Activated T-cell treated with anti-CD3 and anti-CD28 coated beads for 24 hours (primary cell): Measurements from ENCODE around the gene PRKAR1B.

Experiments
- DNase-seq: peaks from one replicate; pipeline ENCODE4 v3.0.0-alpha.2; 2020; ENCODE audit warnings: low read depth

Gene PRKAR1B

DNA sequence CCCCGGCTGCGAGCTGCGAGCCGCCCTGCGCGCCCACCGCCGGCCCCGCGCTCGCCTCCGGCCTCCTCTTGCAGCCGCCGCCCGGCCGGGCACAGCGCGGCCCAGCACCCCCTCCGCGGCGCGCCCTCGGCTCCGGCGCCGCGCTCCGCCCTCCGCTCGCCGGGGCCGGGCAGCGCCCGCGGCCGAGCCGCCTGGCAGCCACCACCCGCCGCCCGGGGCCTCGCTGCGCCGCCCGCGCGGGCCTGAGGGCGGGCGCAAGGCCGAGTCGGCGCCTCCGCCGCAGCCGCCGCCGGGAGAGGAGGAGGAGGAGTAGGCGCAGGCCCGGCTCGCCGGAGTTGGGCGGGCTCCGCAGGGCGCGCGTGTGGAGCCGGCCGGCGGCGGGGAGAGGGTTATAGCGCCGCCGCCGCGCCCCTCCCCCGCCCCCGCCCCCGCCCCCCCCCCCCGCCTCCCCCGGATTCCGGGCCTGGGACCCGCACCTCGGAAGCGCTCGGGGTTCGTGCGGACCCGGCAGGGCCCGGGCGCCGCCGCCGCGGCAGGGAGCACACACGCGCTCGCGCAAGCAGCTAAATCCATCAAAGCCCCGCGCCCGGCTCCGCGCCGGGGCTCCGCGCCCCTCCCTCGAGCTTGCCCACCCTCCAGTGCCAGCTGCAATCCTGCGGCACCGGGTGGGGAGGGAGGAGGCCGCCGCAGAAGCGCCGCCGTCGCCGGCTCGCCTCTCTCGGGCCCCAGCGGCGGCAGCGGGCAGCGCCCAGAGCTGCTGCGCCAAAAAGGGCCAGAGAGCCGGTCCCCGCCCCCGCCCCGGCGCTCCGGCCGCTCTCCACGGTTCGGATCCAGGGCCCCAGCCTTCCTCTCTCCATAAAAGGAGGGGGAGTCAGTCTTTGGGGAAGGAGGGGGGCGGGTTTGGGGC is 207.3 kb downstream of the PRKAR1B start, which contains the start of gene PDGFA:
Gene PDGFA, minus strand, starts transcription at position 363 of the 907 bp plus-strand sequence. CDS start 845 bp downstream, outside the sequence.
- no peak for DNase-seq

DNA sequence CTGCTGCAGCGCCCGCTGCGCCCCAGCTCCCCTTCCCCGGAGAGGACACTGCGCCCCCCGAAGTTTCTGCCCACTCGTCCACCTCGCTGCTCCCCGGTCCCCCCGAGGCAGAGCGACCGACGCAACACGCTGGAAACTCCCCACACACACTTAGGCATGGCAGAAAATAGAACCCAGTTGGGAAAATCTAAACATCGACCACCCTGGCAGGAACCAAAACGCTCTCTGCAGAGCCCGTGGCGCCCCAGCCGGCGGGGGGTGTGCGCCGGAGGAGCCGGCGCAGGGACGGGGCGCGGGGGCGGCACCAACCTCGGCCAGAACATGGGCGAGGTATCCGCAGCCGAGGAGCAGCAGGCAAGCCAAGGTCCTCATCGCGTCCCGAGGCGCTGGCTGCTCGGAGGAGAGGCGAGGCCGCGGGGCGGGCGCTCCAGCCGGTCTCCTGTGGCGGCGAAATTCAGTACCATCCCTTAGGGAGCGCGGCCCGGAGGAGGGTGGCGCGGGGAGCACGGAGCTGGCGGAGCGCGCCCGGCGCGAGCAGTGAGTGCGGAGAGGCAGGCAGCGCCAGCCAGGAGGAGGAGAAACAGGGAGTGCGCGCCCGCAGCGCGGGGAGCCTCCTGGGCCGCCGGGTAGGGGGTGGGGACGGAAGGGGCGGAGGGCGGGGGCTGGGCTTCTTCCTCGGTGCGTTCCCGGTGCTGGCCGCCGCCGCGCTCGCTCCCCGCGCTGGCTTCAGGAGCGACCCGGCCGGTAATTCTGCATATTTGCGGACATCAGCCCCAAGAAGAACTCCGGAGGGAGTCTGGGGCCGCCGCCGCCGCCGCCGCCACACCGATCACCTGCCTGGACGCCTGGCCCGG is 208.2 kb downstream of the PRKAR1B start:
- peak; percentile 33 for DNase-seq

DNA sequence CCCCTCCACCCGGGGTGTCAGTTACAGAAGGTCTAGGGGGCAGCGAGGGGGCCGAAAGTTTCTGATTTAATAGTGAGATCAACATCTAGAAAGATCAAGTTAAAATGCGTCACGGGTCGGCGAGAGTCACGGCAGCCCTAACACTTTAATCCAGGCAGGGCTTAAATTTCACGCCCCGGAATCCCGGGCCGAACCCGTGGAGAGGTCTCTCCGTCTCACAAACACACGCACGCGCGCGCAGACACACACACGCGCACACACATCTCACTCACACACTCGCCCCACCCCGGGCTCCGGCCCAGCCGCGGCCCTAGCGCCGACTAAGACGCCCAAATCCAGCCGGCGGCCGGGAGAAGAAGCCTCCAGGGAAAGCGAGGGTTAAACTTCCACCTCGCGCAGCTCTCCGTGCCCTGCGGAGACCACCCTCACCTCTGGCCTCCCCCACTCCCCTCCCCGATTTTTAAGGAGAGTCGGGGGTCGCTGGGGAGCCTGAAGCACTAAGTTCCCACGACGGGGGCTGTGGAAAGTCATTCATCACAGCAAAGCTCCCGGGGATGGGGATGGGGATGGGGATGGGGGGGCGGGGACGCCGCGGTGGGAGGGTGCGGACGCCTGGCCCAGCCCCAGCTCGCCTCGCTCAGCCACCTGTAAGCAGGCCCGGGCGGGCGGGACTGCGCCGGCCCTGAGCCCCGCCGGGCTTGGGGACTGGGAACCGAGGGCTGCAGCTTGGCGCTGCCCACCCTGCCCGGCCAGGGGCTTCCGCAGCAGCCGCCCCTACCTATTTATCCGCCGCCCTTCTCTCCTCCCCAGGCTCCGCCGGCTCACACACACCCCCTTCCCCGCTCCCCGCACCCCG is 209.1 kb downstream of the PRKAR1B start:
- DNase-seq, result no peak

DNA sequence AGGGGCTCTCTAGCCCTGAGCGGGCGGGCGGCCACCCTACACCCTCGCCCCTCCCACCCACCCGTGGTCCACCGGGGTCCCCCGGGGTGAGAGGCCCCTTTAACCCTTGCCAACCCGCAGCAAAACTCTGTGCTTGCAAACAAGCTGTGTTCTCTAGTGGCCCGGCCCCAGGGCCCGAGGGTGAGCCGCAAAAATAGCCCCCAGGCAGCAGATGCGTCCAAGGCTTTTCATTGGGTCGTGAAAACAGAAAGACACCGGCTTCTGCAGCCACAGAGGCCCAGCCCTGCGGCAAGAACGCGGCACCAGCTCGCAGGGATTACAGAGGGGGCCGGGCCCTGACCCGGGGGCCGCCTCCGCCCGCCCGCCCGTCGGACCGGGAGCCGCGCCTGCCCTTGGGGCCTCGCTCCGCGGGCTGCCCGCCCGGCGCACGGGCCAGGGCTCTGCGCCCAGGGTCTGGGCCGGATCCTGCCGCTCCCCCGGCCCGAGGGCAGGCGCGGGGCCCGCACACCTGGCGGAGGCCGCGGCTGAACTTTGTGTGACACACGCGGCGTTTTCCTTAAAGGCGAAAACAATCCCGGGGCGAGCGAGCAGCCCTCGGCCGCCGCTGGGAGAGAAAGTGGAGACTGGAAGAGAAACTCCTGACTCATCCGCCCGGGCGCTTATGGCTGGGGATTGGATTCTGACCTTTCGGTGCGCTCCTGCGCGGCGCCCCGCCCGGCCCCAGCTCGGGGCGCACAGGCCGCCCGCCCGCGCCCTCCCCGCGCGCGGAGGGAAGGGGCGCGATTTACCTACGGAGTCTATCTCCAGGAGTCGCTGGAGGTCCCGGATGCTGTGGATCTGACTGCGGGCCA is 210.2 kb downstream of the PRKAR1B start:
- DNase-seq, result no peak

DNA sequence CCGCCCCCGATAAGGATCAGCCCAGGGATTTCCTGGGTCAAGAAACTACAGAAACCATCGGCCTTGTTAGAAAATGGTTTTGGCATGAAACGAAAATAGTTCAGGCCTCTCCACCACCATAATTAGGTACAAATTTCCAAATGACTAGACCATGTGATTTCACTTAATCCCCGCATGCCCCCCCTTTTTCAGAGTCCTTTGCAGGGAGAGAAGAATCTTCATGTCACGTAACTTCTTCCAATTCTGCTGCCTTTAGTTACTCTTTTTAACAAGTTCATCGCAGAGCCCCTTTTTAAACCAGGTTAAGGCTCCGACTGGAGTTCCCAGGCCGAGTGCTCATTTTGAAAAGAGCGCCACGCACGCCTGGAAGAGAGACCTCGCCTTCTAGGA is 210.9 kb downstream of the PRKAR1B start:
- no peak for DNase-seq

DNA sequence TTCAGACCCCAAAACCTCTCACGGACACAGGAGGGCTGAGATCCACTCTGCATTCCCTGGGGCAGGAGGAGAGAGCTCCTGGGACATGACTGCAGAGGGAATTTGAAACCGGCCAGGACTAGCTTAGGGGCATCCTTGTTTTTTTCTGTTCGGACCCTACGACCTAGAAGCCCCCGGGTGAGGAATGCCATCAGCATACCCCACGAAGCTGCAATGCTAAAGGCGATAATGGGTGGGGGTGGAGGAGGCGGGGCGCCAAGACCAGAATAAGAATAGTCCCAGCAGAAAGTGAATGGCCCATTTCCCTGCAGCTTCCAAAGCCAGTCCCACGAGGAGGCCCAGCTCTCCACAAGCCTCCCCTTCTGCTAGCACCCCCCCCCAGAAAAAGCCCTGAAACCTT is 211.5 kb downstream of the PRKAR1B start:
- no peak for DNase-seq

DNA sequence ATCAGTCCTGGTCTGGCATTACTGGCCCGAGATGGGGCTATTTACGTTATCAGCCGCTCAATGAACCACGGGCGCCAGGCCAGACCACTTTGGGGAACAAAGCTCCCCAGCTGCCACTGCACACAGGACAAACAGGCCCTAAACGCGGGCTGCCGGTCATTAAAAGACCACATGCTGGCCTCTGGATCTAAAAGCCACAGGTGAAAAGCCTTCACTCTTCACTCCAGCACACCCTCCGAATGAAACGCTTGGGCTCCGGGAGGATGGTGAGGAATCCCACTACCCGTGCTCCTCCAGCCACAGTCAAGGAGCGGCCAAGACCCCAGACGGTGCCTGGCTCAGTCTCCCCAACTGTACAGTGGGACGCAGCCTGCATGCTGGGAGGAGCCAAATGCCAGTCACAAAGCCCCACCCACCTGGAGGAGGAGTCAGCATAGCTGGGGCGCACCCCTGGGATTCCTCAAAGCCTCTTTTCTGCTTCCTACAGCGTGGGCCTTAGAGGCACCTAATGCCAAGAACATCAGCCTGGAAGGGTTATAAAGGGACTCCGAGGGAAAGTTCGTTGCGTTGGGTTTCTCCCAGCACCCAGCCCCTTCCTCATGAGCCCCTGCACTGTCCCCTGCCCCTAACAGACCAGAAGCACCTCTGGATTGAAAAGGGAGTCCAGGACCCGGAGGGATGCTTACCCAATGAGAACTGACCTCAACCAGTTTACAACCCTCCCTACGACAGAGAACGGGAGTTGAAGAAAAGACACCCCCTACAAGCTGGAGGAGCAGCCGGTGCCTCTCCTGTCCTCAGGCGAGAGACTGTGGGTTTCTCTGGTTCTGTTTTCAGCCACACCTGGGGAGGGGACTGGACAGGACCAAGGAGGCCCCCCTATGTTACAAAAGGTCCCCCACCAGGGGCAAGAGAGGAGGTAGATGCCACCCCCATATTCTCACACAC is 212.2 kb downstream of the PRKAR1B start:
- no peak for DNase-seq

DNA sequence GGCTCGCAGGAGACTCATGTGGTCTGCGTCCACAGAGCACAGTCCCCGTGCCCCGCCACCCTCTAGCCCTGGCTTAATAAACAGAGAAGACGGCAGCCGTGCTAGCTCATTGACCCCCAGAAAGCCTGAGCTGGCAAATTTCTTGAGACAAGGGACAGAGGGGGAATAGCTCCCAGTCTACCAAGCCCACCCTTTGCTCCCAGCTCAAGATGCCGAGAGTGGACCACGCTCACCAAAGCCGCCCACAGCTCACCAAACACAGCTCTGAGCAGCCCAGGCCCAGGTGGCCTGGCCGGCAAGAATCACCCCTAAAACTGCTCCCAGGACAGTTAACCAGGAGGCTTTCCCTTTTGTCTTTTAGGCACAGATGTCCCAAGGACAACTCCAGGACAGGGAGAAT is 212.8 kb downstream of the PRKAR1B start:
- DNase-seq, result no peak

DNA sequence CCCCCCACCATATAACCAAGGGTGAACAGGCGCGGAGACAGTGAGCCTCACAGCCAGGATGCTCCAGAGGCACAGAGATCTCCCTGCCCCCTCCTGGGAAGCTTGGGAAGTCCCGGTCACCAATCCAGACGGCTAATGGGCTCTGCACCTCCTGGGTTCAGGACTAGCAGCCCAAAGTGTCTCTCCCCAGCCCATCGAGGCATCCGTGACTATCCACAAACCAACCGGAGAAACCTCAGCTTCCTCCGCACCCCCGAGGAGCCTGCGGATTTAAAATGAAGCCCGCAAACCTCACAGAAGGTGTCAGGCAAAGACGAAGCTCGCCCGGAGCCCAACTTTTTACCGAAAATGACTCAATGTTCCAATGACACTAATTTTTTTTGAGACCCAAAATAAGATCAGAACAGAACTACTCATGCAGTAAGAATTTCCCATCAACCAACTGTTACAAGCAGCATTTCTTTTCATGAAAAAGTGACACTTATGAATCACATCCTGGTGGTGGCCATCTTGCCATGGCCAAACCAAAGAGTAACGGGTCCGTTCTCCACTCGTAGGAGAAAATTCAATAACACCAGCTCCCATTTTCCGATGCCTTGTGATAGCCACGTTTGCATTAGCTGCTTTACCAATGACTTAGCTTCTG is 213.4 kb downstream of the PRKAR1B start:
- DNase-seq, result no peak

DNA sequence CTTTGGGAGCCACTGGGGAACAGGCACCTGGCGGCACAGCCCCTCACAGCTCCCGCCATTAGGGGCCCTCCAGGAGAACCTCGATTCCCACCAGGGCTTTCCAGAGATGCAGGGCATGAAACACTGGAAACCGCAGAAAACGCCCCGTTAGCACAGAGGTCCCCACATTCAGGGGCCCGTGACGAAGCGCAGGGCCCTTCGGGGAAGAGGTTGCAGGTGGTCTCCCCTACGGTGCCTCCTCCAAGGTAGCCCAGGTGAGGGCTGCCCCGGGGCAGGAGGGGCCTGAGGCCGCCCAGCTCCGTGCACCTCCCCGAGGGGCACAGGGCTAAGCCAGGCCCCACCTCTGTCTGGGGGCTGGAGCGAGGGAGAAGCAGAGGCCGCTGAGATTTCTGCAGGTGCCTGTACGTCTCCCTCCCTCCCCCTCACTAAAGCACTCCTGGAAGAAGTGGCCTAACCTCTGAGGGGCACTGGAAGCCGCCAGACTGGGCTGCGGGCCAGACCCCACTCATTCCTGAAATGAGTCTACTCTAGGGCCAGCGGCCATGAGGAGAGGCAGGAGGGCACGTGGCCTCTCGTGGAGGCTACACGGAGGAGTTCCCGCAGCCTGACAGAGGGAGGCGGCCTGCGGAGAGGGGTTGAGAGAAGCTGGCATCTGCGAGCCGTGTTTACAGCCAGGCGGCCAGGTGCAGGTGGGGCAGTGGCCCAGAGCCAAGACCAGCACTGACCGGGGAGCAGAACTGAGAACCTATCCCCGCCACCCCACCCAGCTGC is 214.4 kb downstream of the PRKAR1B start:
- no peak for DNase-seq

DNA sequence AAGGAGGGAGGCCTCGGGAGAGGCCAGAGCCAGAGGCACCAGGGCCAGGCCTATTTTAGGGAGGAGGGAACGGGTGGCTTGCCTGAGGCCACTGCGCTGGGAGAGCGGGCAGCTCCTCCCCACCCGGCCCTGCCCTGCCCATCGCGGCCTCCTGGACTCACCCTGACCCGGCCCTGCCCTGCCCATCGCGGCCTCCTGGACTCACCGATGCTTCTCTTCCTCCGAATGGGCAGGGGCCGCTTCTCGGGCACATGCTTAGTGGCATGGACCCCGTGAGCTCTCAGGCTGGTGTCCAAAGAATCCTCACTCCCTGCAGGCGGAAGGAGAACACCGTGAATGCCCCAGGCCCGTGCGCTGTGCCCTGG is 215.0 kb downstream of the PRKAR1B start:
- no peak for DNase-seq

DNA sequence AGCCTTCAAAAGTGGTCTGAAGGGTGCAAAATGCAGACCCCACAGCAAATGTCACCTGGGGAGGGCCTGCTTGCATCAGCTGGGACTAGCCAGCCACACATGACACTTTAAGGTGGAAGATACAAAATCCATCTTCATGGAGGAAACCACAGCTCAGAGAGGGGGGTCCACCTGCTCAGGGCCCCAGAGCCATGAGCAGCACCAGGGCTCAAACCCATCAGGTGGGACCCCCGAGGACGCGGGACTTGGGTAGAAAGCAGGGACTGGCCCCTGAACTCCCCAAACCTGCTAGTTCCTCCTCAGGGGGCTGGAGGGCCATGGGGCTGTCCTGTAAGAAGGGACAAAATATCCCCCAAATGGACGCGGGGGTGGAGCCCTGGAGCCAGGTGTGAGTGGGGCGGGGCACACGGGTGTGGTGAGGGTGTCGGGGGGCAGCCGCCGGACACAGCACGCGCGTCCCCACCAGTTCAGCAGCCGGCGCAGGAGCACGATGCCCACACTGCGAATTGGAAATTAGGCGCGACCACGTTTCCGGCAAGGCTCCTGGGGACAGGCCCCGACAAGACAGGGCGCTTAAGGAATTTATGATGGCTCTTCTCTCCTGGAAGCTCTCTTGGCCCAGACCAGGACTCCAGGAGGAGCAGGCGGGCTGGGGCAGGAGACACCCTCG is 215.5 kb downstream of the PRKAR1B start:
- DNase-seq, result no peak

DNA sequence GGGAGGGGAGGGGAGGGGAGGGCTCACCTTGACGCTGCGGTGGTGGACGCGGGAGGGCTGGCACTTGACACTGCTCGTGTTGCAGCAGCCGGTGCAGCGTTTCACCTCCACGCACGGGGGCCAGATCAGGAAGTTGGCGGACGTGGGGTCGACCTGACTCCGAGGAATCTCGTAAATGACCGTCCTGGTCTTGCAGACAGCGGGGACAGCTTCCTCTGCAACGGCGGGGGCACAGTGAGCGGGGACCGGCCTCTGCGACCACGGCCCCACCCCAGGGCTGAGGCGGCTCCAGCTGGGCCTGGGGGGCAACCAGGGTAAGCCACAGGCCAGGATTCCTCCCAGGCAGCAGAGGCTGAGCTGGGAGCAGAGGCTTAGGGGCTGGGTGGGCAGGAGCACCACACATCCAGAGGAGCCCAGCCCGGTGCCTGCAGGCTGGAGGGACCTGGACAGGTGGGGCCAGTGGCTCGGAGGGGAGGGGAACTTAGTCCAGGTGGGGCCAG is 216.2 kb downstream of the PRKAR1B start:
- DNase-seq, result no peak

DNA sequence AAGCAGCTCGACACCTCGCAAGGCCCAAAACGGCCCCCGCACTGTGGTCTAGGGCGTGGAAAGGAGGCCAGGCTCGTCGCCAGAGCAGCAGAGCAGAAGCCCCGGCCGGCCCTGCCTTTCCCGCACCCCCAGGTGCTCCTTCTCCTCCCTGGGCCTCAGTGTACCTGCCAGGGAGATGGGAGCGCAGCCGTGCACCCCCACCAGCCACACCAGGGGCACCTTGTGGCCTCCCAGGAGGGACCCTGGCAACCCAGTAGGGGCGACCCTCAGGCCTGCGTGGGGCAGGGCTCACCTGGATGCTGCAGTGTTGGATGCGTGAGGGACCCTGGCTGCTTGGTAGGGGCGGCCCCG is 217.0 kb downstream of the PRKAR1B start:
- no peak for DNase-seq

DNA sequence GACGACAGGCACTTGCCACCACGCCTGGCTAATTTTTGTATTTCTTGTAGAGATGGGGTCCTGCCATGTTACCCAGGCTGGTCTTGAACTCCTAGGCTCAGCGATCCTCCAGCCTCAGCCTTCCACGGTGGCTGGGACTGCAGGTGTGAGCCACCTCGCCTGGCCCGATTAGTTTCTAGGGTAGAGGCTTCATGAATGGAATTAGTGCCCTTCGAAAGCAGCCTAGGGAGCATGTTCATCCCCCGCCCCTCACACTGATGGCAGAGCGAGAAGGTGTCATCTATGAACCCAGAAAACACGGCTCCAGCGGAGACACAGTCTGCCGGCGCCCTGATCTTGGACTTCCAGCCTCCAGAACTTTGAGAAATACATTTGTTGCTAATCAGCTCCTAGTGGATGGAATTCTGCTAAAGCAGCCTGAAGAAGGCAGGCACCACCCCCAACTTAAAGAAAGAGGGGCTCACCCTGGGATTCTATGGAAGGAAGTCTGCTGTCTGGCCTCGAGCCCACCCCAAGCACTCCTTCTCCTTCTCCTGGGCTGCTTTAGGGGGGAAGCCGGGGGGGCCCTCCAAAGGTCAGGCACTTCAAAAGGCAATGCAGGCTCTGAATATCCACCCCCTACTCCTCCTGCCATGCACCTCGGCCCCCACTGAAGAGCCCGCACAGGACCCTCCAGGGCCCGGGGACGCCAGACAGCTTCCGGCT is 217.5 kb downstream of the PRKAR1B start:
- no peak for DNase-seq

DNA sequence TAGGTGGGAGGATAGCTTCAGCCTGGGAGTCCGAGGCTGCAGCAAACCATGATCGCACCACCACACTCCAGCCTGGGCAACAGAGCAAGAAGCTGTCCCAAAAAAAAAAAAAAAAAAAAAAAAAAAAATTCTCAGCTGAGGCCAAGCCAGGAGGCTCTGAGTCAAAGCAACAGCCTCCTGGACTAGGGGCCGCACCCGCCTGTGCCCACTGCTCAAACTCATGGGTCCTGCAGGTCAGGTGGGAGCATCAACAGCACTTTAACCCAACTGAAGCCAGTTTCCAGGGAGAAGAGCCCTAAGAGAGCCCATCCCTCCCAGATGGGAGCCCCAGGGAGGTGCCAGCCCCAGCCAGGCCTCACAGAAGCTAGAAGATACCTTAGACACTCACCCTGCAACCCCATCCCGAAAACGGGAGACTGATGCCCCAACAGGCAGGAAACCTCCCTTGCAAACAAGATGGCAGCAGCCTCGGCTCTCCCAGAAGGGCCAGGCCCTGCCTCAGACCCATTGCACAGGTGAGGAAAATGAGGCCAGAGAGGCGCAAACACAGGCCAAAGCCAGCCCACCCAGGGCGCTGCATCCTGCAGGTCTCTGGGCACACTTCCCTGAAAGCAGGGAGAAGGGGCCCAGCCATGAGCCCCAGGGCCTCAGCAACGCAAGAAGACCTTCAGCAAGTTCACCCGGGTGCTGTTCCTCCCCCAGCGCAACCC is 218.5 kb downstream of the PRKAR1B start:
- DNase-seq, result no peak
